Breast epithelium (tissue), 4 donors: ENCODE measurements around the gene TRMT6. TPM values are rescaled to one million over a fixed set of nuclear protein-coding genes. Genes with fewer than 3 reads are reported as not detected.

Experiments
- DNase-seq, 2 donors: peaks; one replicate each; pipeline ENCODE4 v3.0.0-alpha.2; 2019; ENCODE audit warnings: low spot score in 2 of 2
- H3K27ac ChIP-seq, 2 donors: fragments of 200-600 bp; sonication (generic) in 1 of 2; one replicate each; pipeline ENCODE4 v1.5.1; 2016 to 2019; ENCODE audit warnings: mild to moderate bottlenecking in 1 of 2
- H3K27me3 ChIP-seq, 2 donors: fragments of 200-600 bp; sonication (generic) in 1 of 2; one replicate each; pipeline versions ENCODE4 v1.5.1 to v1.6.0; 2017 to 2019; ENCODE audit warnings: control low read depth in 1 of 2, mild to moderate bottlenecking in 1 of 2
- H3K36me3 ChIP-seq: fragments of 200-600 bp; one replicate; pipeline ENCODE4 v1.5.1; 2019
- H3K4me1 ChIP-seq, 2 donors: fragments of 200-600 bp; sonication (generic); one replicate each; pipeline ENCODE4 v1.5.1; 2016 to 2019; ENCODE audit warnings: control low read depth in 1 of 2
- H3K4me3 ChIP-seq, 3 donors: fragments of 200-600 bp; sonication (generic); 1 replicate in 2 of 3; 2 replicates in 1 of 3; pipeline ENCODE4 v1.5.1; 2016 to 2019; ENCODE audit warnings: mild to moderate bottlenecking in 3 of 3, moderate library complexity in 2 of 3
- H3K9me3 ChIP-seq, 2 donors: fragments of 200-600 bp; sonication (generic) in 1 of 2; one replicate each; pipeline ENCODE4 v1.5.1; 2016 to 2019; ENCODE audit warnings: control low read depth in 1 of 2
- CTCF ChIP-seq, 3 donors: fragments of 450-650 bp; IDR thresholded peaks; one replicate each; pipeline ENCODE4 v1.5.1; 2016 to 2017; ENCODE audit warnings: antibody characterized with exemption in 3 of 3, mild to moderate bottlenecking in 3 of 3, moderate library complexity in 3 of 3
- POLR2A ChIP-seq: fragments of 450-650 bp; IDR thresholded peaks from one replicate; pipeline ENCODE4 v1.6.1; 2016; ENCODE audit warnings: antibody characterized with exemption, mild to moderate bottlenecking, moderate library complexity
- POLR2AphosphoS5 ChIP-seq, 3 donors: sonication (generic); formaldehyde crosslinking; IDR thresholded peaks; one replicate each; pipeline ENCODE4 v1.6.1; 2017; ENCODE audit warnings: antibody characterized with exemption in 3 of 3
- intact Hi-C: fragments of 100-400 bp; cut with DNase I; formaldehyde crosslinking; loops from one replicate; pipeline ENCODE4 v1.15.1; 2023; ENCODE audit warnings: low total_unique reads
- total RNA-seq, 3 donors: library from RNA; depleted of rRNA; stranded (reverse); fragments of >200 nt; gene quantifications; one replicate each; pipeline ENCODE4 v1.1.0, GENCODE V29; 2016

Gene TRMT6
- total RNA-seq, 3 donors from 2014 or later: 10.1 to 13.4 (median 11.1) TPM

GRCh38 chr20:5893052-5893451, 57.3 kb downstream of the TRMT6 start:
- DNase-seq: no peak
- no peak overlapping the region for H3K4me3 ChIP-seq
- H3K9me3 ChIP-seq: no peaks in the 10 kb centered on the region
- intact Hi-C loops: no loop called here
- no peak for TF ChIP-seq POLR2AphosphoS5 (IDR thresholded peaks at IDR 0.05)
- H3K36me3 ChIP-seq: no peaks in the 10 kb centered on the region
- H3K27me3 ChIP-seq: peaks cover 0 to 17% of the 10 kb centered on the region in 2 donors
- no peak overlapping the region for H3K27ac ChIP-seq
- H3K4me1 ChIP-seq: no peaks in the 10 kb centered on the region

GRCh38 chr20:5890773-5891441, 59.4 kb downstream of the TRMT6 start:
- no peak for DNase-seq
- intact Hi-C loops: no loop called here
- H3K4me1 ChIP-seq: no peaks in the 10 kb centered on the region
- no peaks in the 10 kb centered on the region for H3K36me3 ChIP-seq
- no peaks in the 10 kb centered on the region for H3K9me3 ChIP-seq
- no peak for TF ChIP-seq POLR2AphosphoS5 (IDR thresholded peaks at IDR 0.05)
- no peak for TF ChIP-seq CTCF (IDR thresholded peaks at IDR 0.05)
- TF ChIP-seq POLR2A: no peak
- H3K4me3 ChIP-seq: no peak overlapping the region
- H3K27ac ChIP-seq: no peak overlapping the region
- peaks cover 0 to 4% of the 10 kb centered on the region in 2 donors for H3K27me3 ChIP-seq

GRCh38 chr20:5888041-5888440, 62.3 kb downstream of the TRMT6 start:
- Histone ChIP-seq H3K4me1 (no peaks in the 10 kb centered on the region), H3K4me3 (no peak overlapping the region), H3K27ac (no peak overlapping the region), H3K36me3 (no peaks in the 10 kb centered on the region), H3K9me3 (no peaks in the 10 kb centered on the region), H3K27me3 (no peaks in the 10 kb centered on the region)
- DNase-seq: no peak
- TF ChIP-seq CTCF (IDR thresholded peaks at IDR 0.05): no peak
- TF ChIP-seq POLR2AphosphoS5 (IDR thresholded peaks at IDR 0.05): no peak
- TF ChIP-seq POLR2A: no peak
- intact Hi-C loops: no loop called here

GRCh38 chr20:5887386-5887785, 62.9 kb downstream of the TRMT6 start:
- Histone ChIP-seq H3K36me3 (no peaks in the 10 kb centered on the region), H3K27ac (no peak overlapping the region), H3K9me3 (no peaks in the 10 kb centered on the region), H3K4me3 (no peak overlapping the region), H3K4me1 (no peaks in the 10 kb centered on the region), H3K27me3 (no peaks in the 10 kb centered on the region)
- TF ChIP-seq CTCF (IDR thresholded peaks at IDR 0.05) (no peak), POLR2AphosphoS5 (IDR thresholded peaks at IDR 0.05) (no peak), POLR2A (no peak)
- no peak for DNase-seq
- intact Hi-C loops: no loop called here

Other genes starting within 250 kb of the TRMT6 start
- 1 to 10 TPM; 2.7 to 7.3 (median 6.6) TPM for gene SHLD1, start 200.1 kb downstream of the TRMT6 start, total RNA-seq
- gene CHGB, start 39.0 kb downstream of the TRMT6 start, total RNA-seq: not detected
- 1 to 10 TPM; 5.9 to 9.7 (median 6.7) TPM for gene MCM8, start 119 bp upstream of the TRMT6 start, total RNA-seq
- gene CRLS1, start 55.6 kb upstream of the TRMT6 start, total RNA-seq: 10 to 100 TPM; 43.3 to 72.5 (median 61.2) TPM
- gene LRRN4, start 103.5 kb upstream of the TRMT6 start, total RNA-seq: 10 to 100 TPM in 1 of 3 donors, not detected in 2; 20.8 TPM
- 1 to 10 TPM in 1 of 3 donors, under 1 TPM in 2; under 0.01 to 2.0 (median 0.98) TPM for gene FERMT1, start 172.5 kb upstream of the TRMT6 start, total RNA-seq